ENCODE results near the gene CEP78.

The CEP78 gene

DNA sequence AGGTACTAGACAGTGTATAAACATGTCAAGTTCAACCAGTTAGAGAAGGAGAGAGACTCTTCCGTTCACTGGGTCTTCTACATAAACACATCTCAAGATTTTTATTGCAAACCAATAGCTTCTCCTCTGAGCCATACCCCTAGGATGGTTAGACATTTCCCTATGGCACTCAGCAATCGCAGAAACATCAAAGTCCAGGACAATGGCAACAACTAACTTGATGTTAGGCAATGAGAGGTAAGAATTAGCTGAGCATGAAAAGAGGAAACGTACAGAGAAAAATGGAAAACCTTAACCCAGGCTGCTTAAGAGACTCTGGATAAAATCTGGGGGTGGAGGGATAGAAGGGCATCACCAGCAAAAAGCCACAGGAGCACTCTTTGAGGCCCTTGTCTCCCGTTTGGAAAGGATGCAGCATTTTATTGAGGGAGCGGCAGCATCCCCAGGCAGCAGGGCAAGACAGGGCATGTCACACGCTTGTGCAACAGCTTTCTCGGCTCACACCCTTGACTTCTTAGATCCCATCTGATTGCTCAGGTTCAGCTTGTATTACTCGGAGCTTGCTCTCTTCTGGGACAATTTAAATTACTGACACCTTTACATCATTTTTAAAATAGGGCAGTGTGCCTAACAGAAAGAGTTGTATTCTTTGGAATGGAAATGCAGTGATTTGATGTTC lies 52.5 kb downstream of the CEP78 start:
- no peak for DNase-seq

DNA sequence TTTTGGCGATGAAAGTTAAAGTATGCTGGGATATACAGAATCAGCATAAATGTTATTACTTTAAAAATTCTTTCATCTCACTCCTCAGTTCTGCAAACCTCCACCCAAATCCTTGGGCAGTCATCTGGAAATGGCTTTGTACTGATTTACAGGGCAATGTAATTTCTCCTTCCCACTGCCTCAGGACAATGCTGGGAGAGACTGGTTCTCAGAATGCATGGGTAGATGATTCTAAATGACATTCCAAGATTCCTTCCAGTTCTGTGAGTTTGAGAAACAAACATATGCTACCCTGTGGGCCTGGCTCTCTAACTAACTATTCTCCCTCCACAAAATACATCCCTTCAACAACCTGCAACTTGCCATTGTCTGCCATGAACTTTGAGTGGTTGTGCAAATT lies 53.6 kb downstream of the CEP78 start:
- DNase-seq = no peak

GRCh38 chr9:78291240-78291925 lies 55.5 kb downstream of the CEP78 start:
- DNase-seq = peak in 1 of 2 experiments; percentile 1

GRCh38 chr9:78292026-78292425 lies 56.2 kb downstream of the CEP78 start:
- DNase-seq = no peak

DNA sequence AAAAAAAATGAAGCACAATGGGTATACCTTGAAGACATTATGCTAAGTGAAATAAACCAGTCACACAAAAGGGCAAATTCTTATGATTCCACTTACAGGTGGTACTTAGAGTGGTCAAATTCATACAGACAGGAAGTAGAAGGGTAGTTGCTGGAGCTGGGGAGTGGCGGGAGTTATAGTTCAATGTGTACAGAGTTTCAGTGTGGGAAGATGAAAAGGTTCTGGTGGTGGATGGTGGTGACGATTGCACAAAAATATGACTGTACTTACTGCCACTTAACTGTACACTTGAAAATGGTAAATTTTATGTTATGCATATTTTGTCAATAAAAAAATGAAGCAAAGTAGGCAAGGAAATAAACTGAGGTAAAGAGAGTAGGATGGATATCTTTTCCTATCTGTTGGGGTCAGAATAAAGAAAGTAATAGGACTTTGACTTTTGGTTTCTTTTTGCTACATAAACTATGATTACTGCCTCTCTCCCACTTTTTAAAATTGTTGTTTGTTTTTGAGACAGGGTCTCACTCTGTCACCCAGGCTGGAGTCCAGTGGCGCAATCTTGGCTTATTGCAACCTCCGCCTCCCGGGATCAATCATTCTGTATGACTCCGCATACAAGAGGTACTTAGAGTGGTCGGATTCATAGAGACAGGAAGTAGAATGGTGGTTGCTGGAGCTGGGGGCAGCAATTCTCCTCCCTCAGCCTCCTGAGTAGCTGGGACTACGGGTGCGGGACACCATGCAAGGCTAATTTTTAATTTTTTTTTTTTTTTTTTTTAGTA lies 57.0 kb downstream of the CEP78 start:
- no peak for DNase-seq

DNA sequence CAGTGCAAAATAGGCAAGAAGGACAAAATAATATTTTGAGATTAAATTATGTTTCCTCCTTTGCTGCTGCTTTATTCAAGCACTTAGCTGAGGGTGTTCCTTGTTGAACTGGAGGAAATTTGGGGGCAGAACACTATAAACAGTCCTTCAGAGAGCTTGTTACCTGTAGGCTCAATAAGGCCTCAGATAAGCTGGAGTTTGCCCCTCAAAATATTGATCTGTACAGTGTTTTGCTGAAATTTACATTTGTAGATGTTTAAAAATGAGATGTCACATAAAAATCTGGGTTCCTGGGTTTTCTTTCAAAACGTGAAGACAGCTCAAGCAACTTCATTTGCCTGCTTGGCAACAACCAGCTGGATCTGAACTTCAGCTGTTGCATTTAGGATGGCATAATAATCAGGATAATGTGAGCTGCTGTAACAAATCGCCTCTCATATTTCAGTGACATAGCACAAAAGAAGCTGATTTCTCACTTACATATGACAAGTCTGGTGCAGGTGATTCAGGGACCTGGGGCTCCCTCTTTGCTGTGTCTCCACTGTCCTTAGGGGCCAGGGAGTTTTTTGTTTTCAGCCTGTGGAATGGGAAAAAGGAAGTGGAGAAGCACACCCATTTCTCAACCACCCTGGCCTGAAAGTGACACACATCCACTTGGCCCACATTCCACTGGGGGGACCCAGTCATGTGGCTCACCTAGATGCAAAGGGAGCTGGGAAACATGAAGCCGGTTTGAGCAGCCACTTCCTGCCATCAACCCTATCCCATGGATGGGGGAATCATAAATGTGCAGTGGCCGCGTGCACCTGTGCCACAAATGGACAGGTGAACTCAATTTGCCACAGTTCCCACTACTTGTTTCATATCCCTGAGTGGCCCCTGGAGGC lies 58.7 kb downstream of the CEP78 start:
- no peak for DNase-seq

DNA sequence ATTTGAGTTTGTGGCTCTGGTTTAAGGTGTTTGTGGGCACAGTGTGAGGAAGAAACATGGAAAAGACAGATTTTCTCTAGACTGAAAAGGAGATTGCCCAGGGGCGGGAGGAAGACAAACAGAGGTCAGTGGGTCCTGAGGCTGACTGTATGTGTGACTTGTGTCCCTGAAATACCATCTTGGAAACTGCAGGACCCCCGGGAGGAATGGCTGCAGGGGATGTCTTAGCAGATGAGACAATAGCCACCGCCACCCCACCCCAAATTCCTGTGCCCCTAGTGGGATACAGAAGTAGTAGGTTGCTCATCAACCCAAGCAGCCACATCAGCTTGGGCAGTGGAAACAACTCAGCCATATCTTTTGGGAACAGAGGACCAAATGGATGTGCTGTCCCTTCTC lies 59.3 kb downstream of the CEP78 start:
- DNase-seq = no peak

DNA sequence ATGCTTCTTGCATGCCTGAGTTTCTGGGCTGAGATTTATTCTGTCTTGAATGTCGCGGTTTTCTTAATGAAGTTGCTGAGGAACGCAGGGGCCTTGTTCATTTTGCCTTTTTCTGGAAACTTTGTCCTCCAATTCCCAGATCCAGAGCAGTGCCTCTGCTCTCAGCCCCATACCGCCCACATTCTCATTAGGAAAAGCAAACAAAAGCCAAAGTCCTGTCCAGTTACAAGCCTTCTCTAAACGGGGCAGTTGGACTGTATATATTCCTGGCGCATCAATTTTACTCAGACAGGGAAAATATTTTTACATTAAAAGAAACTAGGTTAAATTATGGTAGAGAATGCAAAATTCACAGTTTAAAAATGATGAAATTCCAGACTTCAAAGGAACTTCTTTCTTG lies 59.9 kb downstream of the CEP78 start:
- DNase-seq = no peak

GRCh38 chr9:78296201-78296892 lies 60.5 kb downstream of the CEP78 start:
- DNase-seq = peak; percentile 3 to 23

DNA sequence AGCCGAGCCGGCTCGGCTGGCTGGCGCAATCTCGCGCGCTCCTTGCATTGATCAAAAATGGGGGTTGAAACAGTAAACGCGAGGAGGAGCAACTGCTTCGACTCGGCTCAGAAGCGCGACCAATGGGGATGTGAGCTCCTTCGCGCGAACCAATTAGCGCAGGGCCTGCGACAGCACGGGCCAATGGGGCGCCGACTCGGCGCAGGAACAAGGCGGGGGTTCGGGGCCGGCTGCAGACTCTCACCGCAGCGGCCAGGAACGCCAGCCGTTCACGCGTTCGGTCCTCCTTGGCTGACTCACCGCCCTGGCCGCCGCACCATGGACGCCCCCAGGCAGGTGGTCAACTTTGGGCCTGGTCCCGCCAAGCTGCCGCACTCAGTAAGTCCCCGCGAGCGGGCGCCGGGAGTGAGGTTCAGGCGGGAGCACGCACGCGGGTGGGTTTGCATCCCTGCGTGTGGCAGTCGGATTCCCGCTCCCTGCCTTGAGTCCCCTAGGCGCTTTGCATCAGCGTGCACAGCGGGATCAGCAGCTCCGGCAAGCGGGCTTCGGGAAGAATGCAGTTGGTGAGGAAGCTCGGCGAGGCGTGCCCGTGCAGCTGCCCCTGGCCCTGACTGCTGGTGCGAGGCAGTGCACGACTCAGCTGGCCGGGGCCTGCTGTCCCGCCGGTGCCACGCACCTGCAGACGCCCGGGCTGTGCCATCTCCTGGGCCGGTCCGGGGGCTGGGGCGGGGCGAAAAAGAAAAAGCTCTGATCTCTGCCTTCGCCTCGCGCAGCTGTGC lies 61.2 kb downstream of the CEP78 start, which contains the start of gene PSAT1:
Gene PSAT1 (plus strand): TSS at position 233 of the 779 bp plus-strand sequence. CDS start 86 bp downstream, at position 319.
- peak; percentile 83 to 92 for DNase-seq

DNA sequence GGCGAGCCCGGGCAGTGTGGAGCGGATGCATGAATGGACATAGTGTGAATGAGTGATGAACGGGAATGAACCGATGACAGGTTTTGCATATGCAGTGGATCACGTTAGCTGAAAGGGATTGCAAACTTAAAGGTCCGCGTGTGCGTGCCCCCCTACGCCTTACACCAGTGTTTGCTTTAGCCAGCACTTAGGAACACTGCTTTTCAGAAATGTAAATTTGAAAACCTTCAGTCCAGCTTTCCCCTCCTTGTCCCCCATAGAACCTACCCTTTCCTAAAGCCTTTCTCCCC lies 61.7 kb downstream of the CEP78 start:
- DNase-seq = no peak

GRCh38 chr9:78298046-78298765 lies 62.3 kb downstream of the CEP78 start:
- DNase-seq = no peak

GRCh38 chr9:78300209-78300608 lies 64.3 kb downstream of the CEP78 start:
- DNase-seq = no peak

GRCh38 chr9:78301466-78301865 lies 65.6 kb downstream of the CEP78 start:
- no peak for DNase-seq

- no peak for DNase-seq
Observed at GRCh38 chr9:78303377-78304062, 67.6 kb downstream of the CEP78 start.

- DNase-seq = no peak
Observed at GRCh38 chr9:78304357-78304756, 68.5 kb downstream of the CEP78 start.

DNA sequence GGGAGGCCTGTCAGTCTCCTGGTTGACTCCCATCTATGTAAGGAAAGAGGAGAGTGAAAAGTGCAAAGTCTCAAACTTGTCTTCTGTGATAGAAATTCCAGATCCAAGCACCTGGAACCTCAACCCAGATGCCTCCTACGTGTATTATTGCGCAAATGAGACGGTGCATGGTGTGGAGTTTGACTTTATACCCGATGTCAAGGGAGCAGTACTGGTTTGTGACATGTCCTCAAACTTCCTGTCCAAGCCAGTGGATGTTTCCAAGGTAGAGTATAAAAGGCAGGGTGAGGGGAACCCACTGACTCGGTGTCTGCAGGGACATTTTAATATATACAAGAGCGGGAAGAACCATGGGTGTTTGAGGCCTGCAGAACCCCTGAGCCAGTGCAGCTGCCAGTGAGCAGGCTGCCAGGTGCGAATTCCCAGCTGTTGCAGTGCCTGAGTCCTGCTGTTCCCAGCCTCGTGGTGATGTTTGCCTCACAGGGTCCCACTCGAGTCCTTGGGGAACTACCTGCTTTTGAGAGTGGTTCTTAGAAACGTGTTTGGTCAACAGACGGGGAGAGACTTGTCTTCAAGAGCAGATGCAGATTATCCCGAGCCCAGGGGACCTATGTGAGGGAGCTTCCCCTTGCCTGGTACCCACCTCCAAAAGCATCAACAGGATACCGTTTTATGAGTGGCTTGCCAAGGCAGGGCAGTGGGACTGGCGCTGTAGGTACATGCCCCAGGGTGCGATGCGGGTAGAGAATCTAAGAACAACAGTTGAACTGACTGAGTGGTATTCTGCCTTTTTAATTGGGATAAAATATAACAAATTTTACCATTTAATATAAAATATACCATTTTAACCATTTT lies 70.6 kb downstream of the CEP78 start:
- no peak for DNase-seq

GRCh38 chr9:78307360-78307759 lies 71.5 kb downstream of the CEP78 start:
- DNase-seq = no peak

- DNase-seq = no peak
Observed at GRCh38 chr9:78309066-78309465, 73.2 kb downstream of the CEP78 start.

Measured in NCI-H446 (cell line).